SK-N-SH treated with all-trans-retinoic acid at 6 μM for 48 hours (cell line): ENCODE results near the gene CFAP65.

Source experiments
- ATAC-seq: fragments of 200-7000 bp; cut with Tn5 transposase; 3 replicates; pipeline ENCODE4 v1.9.1; 2020; ENCODE audit warnings: mild to moderate bottlenecking, moderate library complexity
- ARNTL ChIP-seq: fragments of 450-650 bp; formaldehyde crosslinking; IDR thresholded peaks from 2 replicates; pipeline ENCODE4 v1.5.0; 2020; ENCODE audit warnings: low read depth, mild to moderate bottlenecking, moderate library complexity, borderline replicate concordance
- BACH2 ChIP-seq: fragments of 250-450 bp; sonication (Bioruptor Pico); IDR thresholded peaks from 2 replicates; pipeline ENCODE4 v1.9.0; 2021; ENCODE audit warnings: mild to moderate bottlenecking, borderline replicate concordance
- CREB5 ChIP-seq: fragments of 250-450 bp; sonication (Bioruptor Pico); IDR thresholded peaks from 2 replicates; pipeline ENCODE4 v1.5.1; 2020; ENCODE audit warnings: low read depth, mild to moderate bottlenecking, moderate library complexity
- CSDC2 ChIP-seq: fragments of 250-450 bp; sonication (Bioruptor Pico); IDR thresholded peaks from 2 replicates; pipeline ENCODE4 v1.5.0; 2020; ENCODE audit warnings: mild to moderate bottlenecking, moderate library complexity
- CSRNP3 ChIP-seq: fragments of 250-450 bp; sonication (Bioruptor Pico); IDR thresholded peaks from 2 replicates; pipeline ENCODE4 v1.5.1; 2021; ENCODE audit warnings: mild to moderate bottlenecking, moderate library complexity
- ESRRG ChIP-seq: fragments of 250-450 bp; sonication (Bioruptor Pico); IDR thresholded peaks from 2 replicates; pipeline ENCODE4 v1.6.1; 2021; ENCODE audit warnings: mild to moderate bottlenecking
- GLIS3 ChIP-seq: fragments of 250-450 bp; sonication (Bioruptor Pico); IDR thresholded peaks from 2 replicates; pipeline ENCODE4 v1.5.0; 2020; ENCODE audit warnings: mild to moderate bottlenecking, moderate library complexity
- ISL1 ChIP-seq: fragments of 250-450 bp; sonication (Bioruptor Pico); IDR thresholded peaks from 2 replicates; pipeline ENCODE4 v2.1.2; 2022; ENCODE audit warnings: mild to moderate bottlenecking, moderate library complexity
- OSR1 ChIP-seq: fragments of 250-450 bp; sonication (Bioruptor Pico); IDR thresholded peaks from 2 replicates; pipeline ENCODE4 v1.8.0; 2022; ENCODE audit warnings: moderate library complexity, mild to moderate bottlenecking, inconsistent platforms
- PATZ1 ChIP-seq: fragments of 250-450 bp; sonication (Bioruptor Pico); IDR thresholded peaks from 2 replicates; pipeline ENCODE4 v1.8.0; 2020; ENCODE audit warnings: mild to moderate bottlenecking, moderate library complexity, borderline replicate concordance
- POU6F1 ChIP-seq: fragments of 250-450 bp; sonication (Bioruptor Pico); IDR thresholded peaks from 2 replicates; pipeline ENCODE4 v1.8.0; 2021; ENCODE audit warnings: low read depth, mild to moderate bottlenecking, moderate library complexity, borderline replicate concordance
- PPARA ChIP-seq: fragments of 250-450 bp; sonication (Bioruptor Pico); IDR thresholded peaks from 2 replicates; pipeline ENCODE4 v1.5.0; 2020; ENCODE audit warnings: mild to moderate bottlenecking, borderline replicate concordance
- RARB ChIP-seq: fragments of 250-450 bp; sonication (Bioruptor Pico); IDR thresholded peaks from 2 replicates; pipeline ENCODE4 v1.8.0; 2021; ENCODE audit warnings: mild to moderate bottlenecking, moderate library complexity
- SNAI2 ChIP-seq: fragments of 250-450 bp; sonication (Bioruptor Pico); IDR thresholded peaks from 2 replicates; pipeline ENCODE4 v1.5.0; 2020; ENCODE audit warnings: mild to moderate bottlenecking, moderate library complexity
- TCF4 ChIP-seq: fragments of 250-450 bp; sonication (Bioruptor Pico); IDR thresholded peaks from 2 replicates; pipeline ENCODE4 v1.8.0; 2021; ENCODE audit warnings: mild to moderate bottlenecking, moderate library complexity, borderline replicate concordance
- TOX ChIP-seq: fragments of 250-450 bp; sonication (Bioruptor Pico); IDR thresholded peaks from 2 replicates; pipeline ENCODE4 v1.8.0; 2021; ENCODE audit warnings: mild to moderate bottlenecking, moderate library complexity, borderline replicate concordance
- TSHZ2 ChIP-seq: fragments of 250-450 bp; sonication (Bioruptor Pico); IDR thresholded peaks from 2 replicates; pipeline ENCODE4 v1.5.0; 2020; ENCODE audit warnings: mild to moderate bottlenecking, moderate library complexity
- ZC3H10 ChIP-seq: fragments of 250-450 bp; sonication (Bioruptor Pico); IDR thresholded peaks from 2 replicates; pipeline ENCODE4 v1.5.1; 2021; ENCODE audit warnings: mild to moderate bottlenecking, moderate library complexity
- ZFP3 ChIP-seq: fragments of 250-450 bp; sonication (Bioruptor Pico); IDR thresholded peaks from 2 replicates; pipeline ENCODE4 v1.5.0; 2020; ENCODE audit warnings: mild to moderate bottlenecking, moderate library complexity
- ZFP30 ChIP-seq: fragments of 450-650 bp; formaldehyde crosslinking; IDR thresholded peaks from 2 replicates; pipeline ENCODE4 v1.5.0; 2022; ENCODE audit warnings: mild to moderate bottlenecking, moderate library complexity
- ZNF70 ChIP-seq: fragments of 450-650 bp; formaldehyde crosslinking; IDR thresholded peaks from 2 replicates; pipeline ENCODE4 v1.5.0; 2020; ENCODE audit warnings: mild to moderate bottlenecking, moderate library complexity
- ZNF8 ChIP-seq: fragments of 450-650 bp; formaldehyde crosslinking; IDR thresholded peaks from 2 replicates; pipeline ENCODE4 v1.5.0; 2020; ENCODE audit warnings: mild to moderate bottlenecking, moderate library complexity

CFAP65 gene

GRCh38 chr2:218956039-218956438 lies 85.3 kb downstream of the CFAP65 start:
- TF ChIP-seq ARNTL (CRISPR knock-in tag) (no peak), ZNF70 (CRISPR knock-in tag) (no peak), ZNF8 (no peak), CSRNP3 (CRISPR knock-in tag) (no peak), RARB (CRISPR knock-in tag) (no peak), OSR1 (CRISPR knock-in tag) (no peak), PATZ1 (CRISPR knock-in tag) (no peak), ZC3H10 (CRISPR knock-in tag) (no peak), POU6F1 (CRISPR knock-in tag) (no peak), ZFP3 (CRISPR knock-in tag) (no peak), GLIS3 (no peak), CSDC2 (CRISPR knock-in tag) (no peak), BACH2 (no peak), TOX (CRISPR knock-in tag) (no peak)

GRCh38 chr2:218954541-218955300 lies 86.6 kb downstream of the CFAP65 start:
- TF ChIP-seq GLIS3 (no peak), PPARA (no peak), RARB (CRISPR knock-in tag) (no peak), ESRRG (CRISPR knock-in tag) (no peak), CREB5 (CRISPR knock-in tag) (no peak), ZC3H10 (CRISPR knock-in tag) (no peak), TCF4 (CRISPR knock-in tag) (no peak), CSRNP3 (CRISPR knock-in tag) (no peak), POU6F1 (CRISPR knock-in tag) (no peak), SNAI2 (CRISPR knock-in tag) (no peak), ISL1 (CRISPR knock-in tag) (no peak), TSHZ2 (CRISPR knock-in tag) (no peak), ZNF70 (CRISPR knock-in tag) (no peak), CSDC2 (CRISPR knock-in tag) (no peak), ZFP30 (CRISPR knock-in tag) (no peak), ARNTL (CRISPR knock-in tag) (no peak)

More at GRCh38 chr2:218956039-218956438, 85.3 kb downstream of the CFAP65 start:
- no peak for ATAC-seq

More at GRCh38 chr2:218954541-218955300, 86.6 kb downstream of the CFAP65 start:
- ATAC-seq = no peak
